CD4-positive, CD25-positive, alpha-beta regulatory T cell (primary cell): ENCODE measurements around the gene FAM83D. TPM values are rescaled to one million over a fixed set of nuclear protein-coding genes. Genes with fewer than 3 reads are reported as not detected.

Source experiments
- ATAC-seq, 2 donors: fragments of 150-1000 bp; cut with Tn5 transposase; one replicate each; pipeline ENCODE4 v1.10.0; 2021; ENCODE audit warnings: low read depth in 2 of 2, moderate number of reproducible peaks in 2 of 2, moderate library complexity in 1 of 2
- DNase-seq, 3 donors: peaks; one replicate each; pipeline versions ENCODE4 v3.0.0 to v3.0.0-alpha.2; 2012 to 2022; ENCODE audit warnings: mixed read lengths in 1 of 3
- H3K27ac ChIP-seq: one replicate; pipeline ENCODE4 v1.7.0; 2013; ENCODE audit warnings: mild to moderate bottlenecking, low read length; ENCODE audit not compliant: insufficient read depth, poor library complexity, severe bottlenecking
- H3K27me3 ChIP-seq: one replicate; pipeline ENCODE4 v1.7.0; 2013; ENCODE audit warnings: low read length; ENCODE audit not compliant: control insufficient read depth, insufficient read depth
- H3K36me3 ChIP-seq: one replicate; pipeline ENCODE4 v1.7.0; 2013; ENCODE audit warnings: mild to moderate bottlenecking, low read length, moderate library complexity; ENCODE audit not compliant: control insufficient read depth, insufficient read depth
- H3K4me1 ChIP-seq: 2 replicates; pipeline ENCODE4 v1.7.0; 2013; ENCODE audit warnings: mild to moderate bottlenecking, low read length; ENCODE audit not compliant: insufficient read depth, control insufficient read depth, poor library complexity, severe bottlenecking
- H3K4me3 ChIP-seq: one replicate; pipeline ENCODE4 v1.7.0; 2013; ENCODE audit warnings: low read depth, mild to moderate bottlenecking, low read length, moderate library complexity
- H3K9me3 ChIP-seq, 2 experiments: 1 replicate in 1 of 2; 2 replicates in 1 of 2; pipeline ENCODE4 v1.7.0; 2013; ENCODE audit warnings: low read length in 2 of 2, mild to moderate bottlenecking in 1 of 2, moderate library complexity in 1 of 2; ENCODE audit not compliant: control insufficient read depth in 2 of 2
- H3K27ac Mint-ChIP-seq, 3 donors: one replicate each; pipeline ENCODE4 v1.8.0; 2020 to 2022; ENCODE audit warnings: mild to moderate bottlenecking in 3 of 3, mixed read lengths in 3 of 3, moderate library complexity in 2 of 3
- H3K27me3 Mint-ChIP-seq: one replicate; pipeline ENCODE4 v1.8.0; 2022; ENCODE audit warnings: mild to moderate bottlenecking, mixed read lengths
- H3K36me3 Mint-ChIP-seq: one replicate; pipeline ENCODE4 v1.8.0; 2020; ENCODE audit warnings: mixed read lengths
- H3K4me1 Mint-ChIP-seq, 4 donors: one replicate each; pipeline ENCODE4 v1.8.0; 2020 to 2022; ENCODE audit warnings: mixed read lengths in 4 of 4, mild to moderate bottlenecking in 1 of 4
- H3K4me3 Mint-ChIP-seq, 4 donors: one replicate each; pipeline ENCODE4 v1.8.0; 2020 to 2022; ENCODE audit warnings: mild to moderate bottlenecking in 4 of 4, mixed read lengths in 4 of 4, moderate library complexity in 3 of 4
- H3K9me3 Mint-ChIP-seq, 7 donors: one replicate each; pipeline ENCODE4 v1.8.0; 2020 to 2022; ENCODE audit warnings: mixed read lengths in 7 of 7, mild to moderate bottlenecking in 3 of 7, moderate library complexity in 2 of 7
- polyA plus RNA-seq, 4 donors: library from polyadenylated mRNA; unstranded; fragments of 300-500 nt; fragmentation: Illumina TruSeq; gene quantifications; one replicate each; pipeline ENCODE4 v1.2.3, GENCODE V29; 2021
- total RNA-seq: library from RNA; stranded (reverse); gene quantifications from one replicate; pipeline ENCODE4 v1.2.3, GENCODE V29; 2022

FAM83D gene
- total and polyA plus RNA-seq, 5 donors from 2014 or later: 0.20 to 8.6 (median 1.3) TPM

- Histone ChIP-seq H3K27ac (no peak overlapping the region), H3K27me3 (no peaks in the 10 kb centered on the region), H3K36me3 (peaks cover 3% of the 10 kb centered on the region), H3K9me3 (no peaks in the 10 kb centered on the region), H3K4me1 (no peaks in the 10 kb centered on the region), H3K4me3 (no peak overlapping the region)
- Mint-ChIP-seq H3K27me3 (no peaks in the 10 kb centered on the region), H3K9me3 (peaks cover 0 to 2% (median 0%) of the 10 kb centered on the region in 7 donors), H3K27ac (no peak overlapping the region), H3K4me3 (no peak overlapping the region), H3K4me1 (peaks cover 0 to 6% (median 2%) of the 10 kb centered on the region in 4 donors), H3K36me3 (peaks cover 9% of the 10 kb centered on the region)
- ATAC-seq (no peak), DNase-seq (no peak)
Measured at GRCh38 chr20:38939686-38940085, 13.5 kb downstream of the FAM83D start.

GRCh38 chr20:38940644-38941043, 14.4 kb downstream of the FAM83D start:
- H3K27me3 Mint-ChIP-seq: no peaks in the 10 kb centered on the region
- peaks cover 9% of the 10 kb centered on the region for H3K36me3 Mint-ChIP-seq
- peak overlapping the region in 2 of 3 donors; percentile 21 to 38 for H3K27ac Mint-ChIP-seq

GRCh38 chr20:38941726-38942389, 15.6 kb downstream of the FAM83D start:
- Histone ChIP-seq H3K4me1 (no peaks in the 10 kb centered on the region), H3K9me3 (no peaks in the 10 kb centered on the region), H3K27ac (no peak overlapping the region), H3K36me3 (peaks cover 3% of the 10 kb centered on the region), H3K4me3 (no peak overlapping the region), H3K27me3 (no peaks in the 10 kb centered on the region)
- Mint-ChIP-seq H3K36me3 (peaks cover 9% of the 10 kb centered on the region), H3K4me1 (peaks cover 0 to 6% (median 0%) of the 10 kb centered on the region in 4 donors), H3K27ac (no peak overlapping the region), H3K9me3 (peaks cover 0 to 2% (median 0%) of the 10 kb centered on the region in 7 donors), H3K4me3 (no peak overlapping the region), H3K27me3 (no peaks in the 10 kb centered on the region)
- DNase-seq (no peak), ATAC-seq (no peak)

More at GRCh38 chr20:38940644-38941043, 14.4 kb downstream of the FAM83D start:
- H3K9me3 ChIP-seq: no peaks in the 10 kb centered on the region
- H3K9me3 Mint-ChIP-seq: peaks cover 0 to 2% (median 0%) of the 10 kb centered on the region in 7 donors
- H3K4me1 ChIP-seq: no peaks in the 10 kb centered on the region
- peaks cover 0 to 6% (median 1%) of the 10 kb centered on the region in 4 donors for H3K4me1 Mint-ChIP-seq
- no peak for ATAC-seq
- H3K27ac ChIP-seq: no peak overlapping the region
- H3K4me3 Mint-ChIP-seq: no peak overlapping the region
- DNase-seq: no peak
- no peaks in the 10 kb centered on the region for H3K27me3 ChIP-seq
- no peak overlapping the region for H3K4me3 ChIP-seq
- peaks cover 3% of the 10 kb centered on the region for H3K36me3 ChIP-seq

GRCh38 chr20:38945012-38945411, 18.8 kb downstream of the FAM83D start:
- H3K27me3 Mint-ChIP-seq: no peaks in the 10 kb centered on the region
- H3K9me3 Mint-ChIP-seq: no peaks in the 10 kb centered on the region
- no peak overlapping the region for H3K4me3 Mint-ChIP-seq

GRCh38 chr20:38946836-38947235, 20.6 kb downstream of the FAM83D start:
- ATAC-seq (no peak), DNase-seq (no peak)
- H3K27me3 ChIP-seq: no peaks in the 10 kb centered on the region
- peaks cover 27% of the 10 kb centered on the region for H3K36me3 Mint-ChIP-seq
- H3K36me3 ChIP-seq: peaks cover 3% of the 10 kb centered on the region
- no peak overlapping the region for H3K4me3 ChIP-seq
- H3K9me3 ChIP-seq: no peaks in the 10 kb centered on the region
- no peak overlapping the region for H3K27ac ChIP-seq
- no peaks in the 10 kb centered on the region for H3K27me3 Mint-ChIP-seq
- no peaks in the 10 kb centered on the region for H3K4me1 ChIP-seq
- no peak overlapping the region for H3K4me3 Mint-ChIP-seq
- no peaks in the 10 kb centered on the region for H3K4me1 Mint-ChIP-seq
- H3K9me3 Mint-ChIP-seq: no peaks in the 10 kb centered on the region
- no peak overlapping the region for H3K27ac Mint-ChIP-seq

More at GRCh38 chr20:38945012-38945411, 18.8 kb downstream of the FAM83D start:
- H3K4me3 ChIP-seq: no peak overlapping the region
- Mint-ChIP-seq H3K4me1 (no peaks in the 10 kb centered on the region), H3K36me3 (peaks cover 17% of the 10 kb centered on the region), H3K27ac (no peak overlapping the region)
- H3K36me3 ChIP-seq: peaks cover 3% of the 10 kb centered on the region
- H3K27me3 ChIP-seq: no peaks in the 10 kb centered on the region
- ATAC-seq (no peak), DNase-seq (no peak)
- H3K4me1 ChIP-seq: no peaks in the 10 kb centered on the region
- H3K27ac ChIP-seq: no peak overlapping the region
- no peaks in the 10 kb centered on the region for H3K9me3 ChIP-seq

GRCh38 chr20:38947931-38948362, 21.7 kb downstream of the FAM83D start:
- no peaks in the 10 kb centered on the region for H3K27me3 Mint-ChIP-seq
- H3K9me3 Mint-ChIP-seq: no peaks in the 10 kb centered on the region
- H3K36me3 Mint-ChIP-seq: peaks cover 29% of the 10 kb centered on the region
- H3K27ac Mint-ChIP-seq: no peak overlapping the region
- no peak overlapping the region for H3K4me3 Mint-ChIP-seq
- DNase-seq (no peak), ATAC-seq (no peak)
- H3K27ac ChIP-seq: no peak overlapping the region
- H3K4me1 Mint-ChIP-seq: no peaks in the 10 kb centered on the region
- peaks cover 6% of the 10 kb centered on the region for H3K36me3 ChIP-seq
- H3K9me3 ChIP-seq: no peaks in the 10 kb centered on the region
- no peaks in the 10 kb centered on the region for H3K27me3 ChIP-seq
- H3K4me3 ChIP-seq: no peak overlapping the region
- H3K4me1 ChIP-seq: no peaks in the 10 kb centered on the region

- H3K4me1 ChIP-seq: no peaks in the 10 kb centered on the region
- no peak overlapping the region for H3K4me3 ChIP-seq
- no peaks in the 10 kb centered on the region for H3K4me1 Mint-ChIP-seq
- H3K27ac Mint-ChIP-seq: peak overlapping the region in 1 of 3 donors; percentile 71
- no peaks in the 10 kb centered on the region for H3K9me3 ChIP-seq
- ATAC-seq (no peak), DNase-seq (no peak)
- H3K27ac ChIP-seq: no peak overlapping the region
- H3K4me3 Mint-ChIP-seq: no peak overlapping the region
- H3K9me3 Mint-ChIP-seq: no peaks in the 10 kb centered on the region
- H3K27me3 ChIP-seq: no peaks in the 10 kb centered on the region
- H3K36me3 Mint-ChIP-seq: peaks cover 29% of the 10 kb centered on the region
- no peaks in the 10 kb centered on the region for H3K27me3 Mint-ChIP-seq
- peaks cover 6% of the 10 kb centered on the region for H3K36me3 ChIP-seq
Measured at GRCh38 chr20:38950254-38950653, 24.0 kb downstream of the FAM83D start.

GRCh38 chr20:38951611-38952010, 25.4 kb downstream of the FAM83D start:
- Histone ChIP-seq H3K27me3 (no peaks in the 10 kb centered on the region), H3K4me1 (no peaks in the 10 kb centered on the region), H3K4me3 (no peak overlapping the region), H3K9me3 (no peaks in the 10 kb centered on the region), H3K36me3 (peaks cover 6% of the 10 kb centered on the region), H3K27ac (no peak overlapping the region)
- Mint-ChIP-seq H3K27ac (no peak overlapping the region), H3K4me1 (no peaks in the 10 kb centered on the region), H3K27me3 (no peaks in the 10 kb centered on the region), H3K9me3 (no peaks in the 10 kb centered on the region), H3K36me3 (peaks cover 29% of the 10 kb centered on the region), H3K4me3 (no peak overlapping the region)
- ATAC-seq (no peak), DNase-seq (no peak)
